HFF-Myc (cell line): ENCODE data around the gene CCDC87.

Source experiments
- DNase-seq: peaks from one replicate; pipeline ENCODE4 v3.0.0-alpha.2; 2011; ENCODE audit warnings: low read depth; ENCODE audit errors: extremely low read depth
- H3K4me3 ChIP-seq: replicated peaks from 2 replicates; pipeline ENCODE4 v1.5.1; 2011; ENCODE audit warnings: low read depth, mild to moderate bottlenecking, control low read depth, low read length
- CTCF ChIP-seq: IDR thresholded peaks from 2 replicates; pipeline ENCODE4 v1.5.1; 2012; ENCODE audit warnings: mild to moderate bottlenecking, low read depth, low read length, control low read depth; ENCODE audit errors: missing control alignments

CCDC87 gene

GRCh38 chr11:66626382-66626781 lies 33.5 kb upstream of the CCDC87 start:
- TF ChIP-seq CTCF = no peak
- H3K4me3 ChIP-seq = no peak overlapping the region
- no peak for DNase-seq

GRCh38 chr11:66625752-66626149 lies 32.9 kb upstream of the CCDC87 start:
- H3K4me3 ChIP-seq = no peak overlapping the region
- no peak for DNase-seq
- no peak for TF ChIP-seq CTCF

GRCh38 chr11:66625041-66625751 lies 32.3 kb upstream of the CCDC87 start:
- no peak overlapping the region for H3K4me3 ChIP-seq
- TF ChIP-seq CTCF = no peak
- DNase-seq = no peak

GRCh38 chr11:66624450-66624849 lies 31.6 kb upstream of the CCDC87 start:
- H3K4me3 ChIP-seq = no peak overlapping the region
- TF ChIP-seq CTCF = no peak
- DNase-seq = no peak

- DNase-seq = no peak
- peak overlapping the region; percentile 74 for H3K4me3 ChIP-seq
- TF ChIP-seq CTCF = no peak
These were observed 26.3 kb upstream of the CCDC87 start for GRCh38 chr11:66619080-66619554.

GRCh38 chr11:66617155-66617834 lies 24.4 kb upstream of the CCDC87 start:
- no peak for DNase-seq
- no peak for TF ChIP-seq CTCF
- peak overlapping the region; percentile 74 for H3K4me3 ChIP-seq
